Right renal cortex interstitium (tissue), 3 donors: ENCODE measurements around the gene STARD6. TPM values are rescaled to one million over a fixed set of nuclear protein-coding genes. Genes with fewer than 3 reads are reported as not detected.

Experiments
- polyA plus RNA-seq, 3 donors: library from polyadenylated mRNA; unstranded; fragments of 120-200 nt; gene quantifications; one replicate each; pipeline ENCODE4 v1.2.1, GENCODE V29; 2013; ENCODE audit not compliant: insufficient read length in 3 of 3

Gene STARD6
- polyA plus RNA-seq, 3 donors = 0.20 to 0.58 (median 0.25) TPM

Other genes with a start within 250 kb of the STARD6 start
- 100 to 1,000 TPM; 136 to 146 (median 137) TPM for gene MBD2, start 133.2 kb downstream of the STARD6 start, polyA plus RNA-seq
- gene POLI, start 88.3 kb downstream of the STARD6 start, polyA plus RNA-seq = 10 to 100 TPM; 55.1 to 64.8 (median 56.2) TPM
- 10 to 100 TPM; 10.2 to 11.0 (median 10.3) TPM for gene C18orf54, start within 50 bp of the STARD6 start, polyA plus RNA-seq
- gene DYNAP, start 233.4 kb upstream of the STARD6 start, polyA plus RNA-seq = not detected